Measurements from ENCODE around the gene PNMA8C.

DNA sequence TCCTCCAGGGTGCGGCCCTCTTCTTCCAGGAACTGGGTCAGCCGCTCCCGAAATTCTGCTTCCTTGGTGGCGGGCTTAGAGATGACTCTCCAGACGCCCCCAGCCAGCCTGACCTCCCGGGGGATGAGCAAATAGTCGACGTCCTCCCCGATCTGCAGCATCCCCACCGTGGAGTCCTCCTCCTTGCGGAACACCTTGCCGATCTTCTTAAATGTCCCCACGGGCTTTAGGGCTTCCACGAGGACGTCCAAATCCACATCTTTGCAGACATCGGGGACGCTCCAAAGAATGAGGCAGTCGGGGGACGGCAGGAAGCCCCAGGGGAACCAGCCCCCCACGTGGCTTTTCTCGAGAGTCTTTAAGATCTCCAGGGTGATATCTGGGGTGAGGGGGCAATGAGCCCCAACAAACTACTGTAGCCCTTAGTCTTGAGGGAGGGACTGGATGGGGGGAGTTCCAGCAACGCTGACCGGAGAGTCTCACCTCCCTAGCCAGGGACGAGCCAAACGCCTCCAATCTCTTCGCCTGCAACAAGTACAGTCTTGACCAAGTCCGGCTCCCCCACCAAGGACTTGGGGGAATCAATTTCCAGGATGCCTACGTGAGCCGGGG, 16.0 kb downstream of the PNMA8C start:
- TF ChIP-seq, protein P1, sequence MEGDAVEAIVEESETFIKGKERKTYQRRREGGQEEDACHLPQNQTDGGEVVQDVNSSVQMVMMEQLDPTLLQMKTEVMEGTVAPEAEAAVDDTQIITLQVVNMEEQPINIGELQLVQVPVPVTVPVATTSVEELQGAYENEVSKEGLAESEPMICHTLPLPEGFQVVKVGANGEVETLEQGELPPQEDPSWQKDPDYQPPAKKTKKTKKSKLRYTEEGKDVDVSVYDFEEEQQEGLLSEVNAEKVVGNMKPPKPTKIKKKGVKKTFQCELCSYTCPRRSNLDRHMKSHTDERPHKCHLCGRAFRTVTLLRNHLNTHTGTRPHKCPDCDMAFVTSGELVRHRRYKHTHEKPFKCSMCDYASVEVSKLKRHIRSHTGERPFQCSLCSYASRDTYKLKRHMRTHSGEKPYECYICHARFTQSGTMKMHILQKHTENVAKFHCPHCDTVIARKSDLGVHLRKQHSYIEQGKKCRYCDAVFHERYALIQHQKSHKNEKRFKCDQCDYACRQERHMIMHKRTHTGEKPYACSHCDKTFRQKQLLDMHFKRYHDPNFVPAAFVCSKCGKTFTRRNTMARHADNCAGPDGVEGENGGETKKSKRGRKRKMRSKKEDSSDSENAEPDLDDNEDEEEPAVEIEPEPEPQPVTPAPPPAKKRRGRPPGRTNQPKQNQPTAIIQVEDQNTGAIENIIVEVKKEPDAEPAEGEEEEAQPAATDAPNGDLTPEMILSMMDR (IDR thresholded peaks at IDR 0.05) = no peak
- TF ChIP-seq POLR2A (IDR thresholded peaks at IDR 0.05) = no peak
